ENCODE measurements around the gene ALG3.
A peak's percentile ranks its signal among the peaks of the same experiment; 100 is the strongest.

Gene ALG3

DNA sequence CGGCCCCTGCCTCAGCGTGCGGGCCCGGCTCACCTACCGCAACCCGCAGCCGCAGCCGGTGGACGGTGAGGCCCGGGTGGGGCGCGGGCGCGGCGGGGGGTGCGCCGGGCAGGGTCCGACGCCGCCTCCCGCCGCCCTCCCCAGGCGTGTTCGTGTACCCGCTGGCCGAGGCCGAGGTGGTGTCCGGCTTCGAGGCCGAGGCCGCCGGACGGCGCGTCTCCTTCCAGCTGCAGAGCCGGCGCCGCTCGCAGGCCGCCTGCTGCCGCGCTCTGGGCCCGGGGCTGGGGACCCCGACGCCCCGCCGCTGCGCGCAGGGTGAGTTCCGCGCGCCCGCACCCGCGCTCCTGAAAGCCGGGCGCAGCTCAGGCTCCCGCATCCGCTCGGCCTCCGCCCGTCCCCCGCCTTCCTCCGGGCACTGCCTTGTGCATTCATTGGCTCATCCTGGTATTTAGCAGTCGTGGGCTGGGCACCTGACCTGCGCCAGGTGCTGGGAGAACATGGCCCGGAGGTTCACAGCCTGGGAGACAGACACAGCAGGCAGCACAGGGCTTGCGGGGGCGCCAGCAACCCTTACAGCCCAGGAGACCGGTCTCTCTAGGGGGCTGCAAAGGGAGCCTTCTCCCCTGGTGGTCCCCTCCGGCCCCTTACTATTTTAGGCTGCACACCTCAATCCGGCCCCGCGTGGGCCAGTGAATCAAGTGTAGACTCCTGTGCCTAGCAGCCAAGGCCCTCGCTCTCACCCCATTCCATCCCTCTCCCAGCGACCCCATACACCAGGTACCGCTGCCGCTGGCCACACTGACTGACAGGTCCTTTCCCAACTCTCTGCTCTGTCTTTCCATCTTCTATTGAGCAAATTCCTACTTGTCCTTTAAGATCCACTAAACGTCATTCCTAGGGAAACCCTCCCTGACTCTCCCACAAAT, 17.9 kb downstream of the ALG3 start:
- Histone ChIP-seq H3K27me3 (ENCODE audit: control insufficient read depth in 1 of 2, insufficient read depth in 2 of 2, low read length in 2 of 2) (peaks cover 29 to 62% of the 10 kb centered on the region in 2 donors), H3K9me3 (ENCODE audit: low read length) (no peaks in the 10 kb centered on the region), H3K9ac (ENCODE audit: low read length) (no peak overlapping the region), H3K4me1 (ENCODE audit: insufficient read depth, low read length) (peaks cover 13% of the 10 kb centered on the region), H3K4me3 (ENCODE audit: low read depth in 1 of 2, low read length in 2 of 2) (no peak overlapping the region), H3K36me3 (ENCODE audit: insufficient read depth, low read length) (no peaks in the 10 kb centered on the region), H3K27ac (ENCODE audit: low read depth, low read length) (no peak overlapping the region)

- Histone ChIP-seq H3K27me3 (ENCODE audit: control insufficient read depth in 1 of 2, insufficient read depth in 2 of 2, low read length in 2 of 2) (peaks cover 29 to 62% of the 10 kb centered on the region in 2 donors), H3K4me3 (ENCODE audit: low read depth in 1 of 2, low read length in 2 of 2) (peak overlapping the region in 1 of 2 donors; percentile 50), H3K9ac (ENCODE audit: low read length) (no peak overlapping the region), H3K36me3 (ENCODE audit: insufficient read depth, low read length) (no peaks in the 10 kb centered on the region), H3K9me3 (ENCODE audit: low read length) (no peaks in the 10 kb centered on the region), H3K4me1 (ENCODE audit: insufficient read depth, low read length) (peaks cover 13% of the 10 kb centered on the region), H3K27ac (ENCODE audit: low read depth, low read length) (no peak overlapping the region)
Observed at GRCh38 chr3:184230081-184230602, 18.6 kb downstream of the ALG3 start.

GRCh38 chr3:184229394-184230080, 19.2 kb downstream of the ALG3 start, which contains the start of gene VWA5B2:
TSS of gene VWA5B2 (plus strand) at chr3:184229585. CDS start at chr3:184230529, 944 bp downstream.
- Histone ChIP-seq H3K4me3 (ENCODE audit: low read depth in 1 of 2, low read length in 2 of 2) (peak within 1 kb of the TSS; percentile 35 to 50), H3K9ac (ENCODE audit: low read length) (no peak within 1 kb of the TSS), H3K27me3 (ENCODE audit: control insufficient read depth in 1 of 2, insufficient read depth in 2 of 2, low read length in 2 of 2) (peaks cover 29 to 62% of the 10 kb centered on the region in 2 donors)

GRCh38 chr3:184228376-184229137, 20.2 kb downstream of the ALG3 start:
- H3K9ac ChIP-seq (ENCODE audit: low read length) = no peak overlapping the region
- H3K4me3 ChIP-seq (ENCODE audit: low read depth in 1 of 2, low read length in 2 of 2) = peak overlapping the region; percentile 35 to 50
- peaks cover 29 to 62% of the 10 kb centered on the region in 2 donors for H3K27me3 ChIP-seq (ENCODE audit: control insufficient read depth in 1 of 2, insufficient read depth in 2 of 2, low read length in 2 of 2)
- no peak overlapping the region for H3K27ac ChIP-seq (ENCODE audit: low read depth, low read length)
- peaks cover 13% of the 10 kb centered on the region for H3K4me1 ChIP-seq (ENCODE audit: insufficient read depth, low read length)
- no peaks in the 10 kb centered on the region for H3K9me3 ChIP-seq (ENCODE audit: low read length)
- no peaks in the 10 kb centered on the region for H3K36me3 ChIP-seq (ENCODE audit: insufficient read depth, low read length)

More at GRCh38 chr3:184229394-184230080, 19.2 kb downstream of the ALG3 start, which contains the start of gene VWA5B2:
- no peak within 1 kb of the TSS for H3K27ac ChIP-seq (ENCODE audit: low read depth, low read length)
- H3K36me3 ChIP-seq (ENCODE audit: insufficient read depth, low read length) = no peaks in the 10 kb centered on the region
- H3K4me1 ChIP-seq (ENCODE audit: insufficient read depth, low read length) = peaks cover 13% of the 10 kb centered on the region
- no peaks in the 10 kb centered on the region for H3K9me3 ChIP-seq (ENCODE audit: low read length)

- no peaks in the 10 kb centered on the region for H3K36me3 ChIP-seq (ENCODE audit: insufficient read depth, low read length)
- no peak overlapping the region for H3K9ac ChIP-seq (ENCODE audit: low read length)
- peaks cover 29 to 51% of the 10 kb centered on the region in 2 donors for H3K27me3 ChIP-seq (ENCODE audit: control insufficient read depth in 1 of 2, insufficient read depth in 2 of 2, low read length in 2 of 2)
Observed at GRCh38 chr3:184227481-184227935, 21.3 kb downstream of the ALG3 start.

GRCh38 chr3:184223946-184224345, 24.8 kb downstream of the ALG3 start:
- no peaks in the 10 kb centered on the region for H3K9me3 ChIP-seq (ENCODE audit: low read length)
- H3K27ac ChIP-seq (ENCODE audit: low read depth, low read length) = no peak overlapping the region
- no peaks in the 10 kb centered on the region for H3K36me3 ChIP-seq (ENCODE audit: insufficient read depth, low read length)
- no peak overlapping the region for H3K4me3 ChIP-seq (ENCODE audit: low read depth in 1 of 2, low read length in 2 of 2)
- peaks cover 10 to 25% of the 10 kb centered on the region in 2 donors for H3K27me3 ChIP-seq (ENCODE audit: control insufficient read depth in 1 of 2, insufficient read depth in 2 of 2, low read length in 2 of 2)
- H3K4me1 ChIP-seq (ENCODE audit: insufficient read depth, low read length) = peaks cover 6% of the 10 kb centered on the region
- H3K9ac ChIP-seq (ENCODE audit: low read length) = no peak overlapping the region

More at GRCh38 chr3:184227481-184227935, 21.3 kb downstream of the ALG3 start:
- H3K27ac ChIP-seq (ENCODE audit: low read depth, low read length) = no peak overlapping the region
- no peak overlapping the region for H3K4me3 ChIP-seq (ENCODE audit: low read depth in 1 of 2, low read length in 2 of 2)
- H3K4me1 ChIP-seq (ENCODE audit: insufficient read depth, low read length) = peaks cover 13% of the 10 kb centered on the region
- no peaks in the 10 kb centered on the region for H3K9me3 ChIP-seq (ENCODE audit: low read length)

GRCh38 chr3:184222521-184222920, 26.2 kb downstream of the ALG3 start:
- no peak overlapping the region for H3K9ac ChIP-seq (ENCODE audit: low read length)

DNA sequence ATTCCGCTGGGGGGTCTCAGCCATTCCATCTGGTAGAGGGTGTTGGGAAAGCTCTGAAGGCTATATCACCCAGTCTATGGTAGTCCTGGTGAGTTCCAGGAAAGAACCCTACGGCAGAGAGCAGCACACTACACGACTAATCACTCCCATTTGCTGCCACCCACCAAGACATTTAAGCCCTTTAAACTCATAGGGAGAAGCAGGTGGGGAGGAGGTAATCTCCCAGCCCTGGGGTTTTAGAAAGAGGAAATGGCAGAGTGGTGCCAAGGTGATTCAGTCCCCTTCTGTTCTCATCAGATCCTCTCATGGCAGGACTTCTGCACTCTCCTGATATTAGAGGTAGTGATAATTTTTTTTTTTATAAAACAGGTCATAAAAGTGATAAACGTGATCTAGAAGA, 29.9 kb downstream of the ALG3 start:
- Histone ChIP-seq H3K4me1 (ENCODE audit: insufficient read depth, low read length) (no peaks in the 10 kb centered on the region), H3K27ac (ENCODE audit: low read depth, low read length) (no peak overlapping the region), H3K4me3 (ENCODE audit: low read depth in 1 of 2, low read length in 2 of 2) (no peak overlapping the region), H3K9me3 (ENCODE audit: low read length) (no peaks in the 10 kb centered on the region), H3K9ac (ENCODE audit: low read length) (no peak overlapping the region), H3K36me3 (ENCODE audit: insufficient read depth, low read length) (no peaks in the 10 kb centered on the region), H3K27me3 (ENCODE audit: control insufficient read depth in 1 of 2, insufficient read depth in 2 of 2, low read length in 2 of 2) (peaks cover 0 to 4% of the 10 kb centered on the region in 2 donors)

More at GRCh38 chr3:184222521-184222920, 26.2 kb downstream of the ALG3 start:
- Histone ChIP-seq H3K4me1 (ENCODE audit: insufficient read depth, low read length) (no peaks in the 10 kb centered on the region), H3K4me3 (ENCODE audit: low read depth in 1 of 2, low read length in 2 of 2) (no peak overlapping the region), H3K27ac (ENCODE audit: low read depth, low read length) (no peak overlapping the region), H3K9me3 (ENCODE audit: low read length) (no peaks in the 10 kb centered on the region), H3K27me3 (ENCODE audit: control insufficient read depth in 1 of 2, insufficient read depth in 2 of 2, low read length in 2 of 2) (peaks cover 0 to 11% of the 10 kb centered on the region in 2 donors), H3K36me3 (ENCODE audit: insufficient read depth, low read length) (no peaks in the 10 kb centered on the region)

DNA sequence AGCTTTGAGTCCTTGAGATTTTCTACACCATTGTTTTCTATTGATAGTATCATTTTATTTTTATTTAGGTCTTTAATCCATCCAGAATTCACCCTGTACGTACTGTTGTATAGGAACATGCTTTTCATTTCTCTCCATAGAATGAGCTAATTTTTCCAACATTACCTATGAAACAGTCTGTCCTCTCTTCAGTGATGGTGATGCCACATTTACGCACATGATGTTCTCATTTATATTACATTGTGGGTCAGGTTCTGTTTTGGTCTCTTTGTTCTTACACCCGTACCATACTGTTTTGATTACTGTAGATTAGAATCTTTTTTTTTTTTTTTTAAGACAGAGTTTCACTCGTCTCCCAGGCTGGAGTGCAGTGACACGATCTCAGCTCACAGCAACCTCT, 37.0 kb downstream of the ALG3 start:
- Histone ChIP-seq H3K27me3 (ENCODE audit: control insufficient read depth in 1 of 2, insufficient read depth in 2 of 2, low read length in 2 of 2) (no peaks in the 10 kb centered on the region), H3K4me1 (ENCODE audit: insufficient read depth, low read length) (no peaks in the 10 kb centered on the region), H3K9ac (ENCODE audit: low read length) (no peak overlapping the region), H3K4me3 (ENCODE audit: low read depth in 1 of 2, low read length in 2 of 2) (no peak overlapping the region), H3K36me3 (ENCODE audit: insufficient read depth, low read length) (no peaks in the 10 kb centered on the region), H3K9me3 (ENCODE audit: low read length) (no peaks in the 10 kb centered on the region), H3K27ac (ENCODE audit: low read depth, low read length) (no peak overlapping the region)

DNA sequence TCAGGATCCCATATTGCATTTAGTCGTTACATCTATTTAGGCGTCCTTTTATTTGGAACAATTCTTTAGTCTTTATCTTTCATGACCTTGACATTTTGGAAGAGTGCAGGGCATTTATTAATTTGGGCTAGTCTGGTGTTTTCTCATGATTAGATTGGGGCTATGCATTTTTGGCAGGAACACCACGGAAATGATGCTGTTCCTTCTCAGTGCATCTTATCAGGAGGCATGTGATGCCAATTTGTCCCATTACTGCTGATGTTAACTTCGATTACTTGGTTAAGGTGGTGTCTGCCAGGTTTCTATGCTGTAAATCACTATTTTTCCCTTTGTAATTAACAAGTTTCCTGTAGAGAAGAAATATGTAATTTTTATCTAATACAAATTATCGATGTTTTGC, 37.5 kb downstream of the ALG3 start:
- H3K36me3 ChIP-seq (ENCODE audit: insufficient read depth, low read length) = no peaks in the 10 kb centered on the region
- no peaks in the 10 kb centered on the region for H3K4me1 ChIP-seq (ENCODE audit: insufficient read depth, low read length)
- H3K27me3 ChIP-seq (ENCODE audit: control insufficient read depth in 1 of 2, insufficient read depth in 2 of 2, low read length in 2 of 2) = no peaks in the 10 kb centered on the region
- H3K4me3 ChIP-seq (ENCODE audit: low read depth in 1 of 2, low read length in 2 of 2) = no peak overlapping the region
- no peaks in the 10 kb centered on the region for H3K9me3 ChIP-seq (ENCODE audit: low read length)
- no peak overlapping the region for H3K9ac ChIP-seq (ENCODE audit: low read length)
- no peak overlapping the region for H3K27ac ChIP-seq (ENCODE audit: low read depth, low read length)

Measured in muscle layer of colon (tissue), 2 donors.